GM18505 (cell line): ENCODE data around the gene KIF15.

Source experiments
- ATAC-seq: cut with Tn5 transposase; IDR thresholded peaks from one replicate; pipeline ENCODE4 v1.9.1; 2021; ENCODE audit not compliant: unreplicated experiment
- POLR2A ChIP-seq: IDR thresholded peaks from 4 replicates; pipeline ENCODE4 v1.6.1; 2011; ENCODE audit warnings: borderline replicate concordance; ENCODE audit not compliant: insufficient read depth, insufficient read length; ENCODE audit errors: extremely low read depth

The KIF15 gene

GRCh38 chr3:44877333-44877732 lies 115.7 kb downstream of the KIF15 start:
- no peak for TF ChIP-seq POLR2A
- no peak for ATAC-seq

- ATAC-seq = no peak
- TF ChIP-seq POLR2A = no peak
Observed at GRCh38 chr3:44880284-44880683, 118.7 kb downstream of the KIF15 start.

GRCh38 chr3:44883213-44883955 lies 121.8 kb downstream of the KIF15 start:
- TF ChIP-seq POLR2A = no peak
- no peak for ATAC-seq

- ATAC-seq = no peak
- no peak for TF ChIP-seq POLR2A
Observed at GRCh38 chr3:44883999-44884431, 122.4 kb downstream of the KIF15 start.

- no peak for TF ChIP-seq POLR2A
- ATAC-seq = no peak
Observed at GRCh38 chr3:44885618-44886017, 124.0 kb downstream of the KIF15 start.

- TF ChIP-seq POLR2A = no peak
- no peak for ATAC-seq
Observed at GRCh38 chr3:44886561-44886960, 125.0 kb downstream of the KIF15 start.

- TF ChIP-seq POLR2A = no peak
- no peak for ATAC-seq
Observed at GRCh38 chr3:44887101-44887500, 125.5 kb downstream of the KIF15 start.

GRCh38 chr3:44890258-44890657 lies 128.7 kb downstream of the KIF15 start:
- TF ChIP-seq POLR2A = no peak
- no peak for ATAC-seq

GRCh38 chr3:44890852-44891251 lies 129.3 kb downstream of the KIF15 start:
- no peak for ATAC-seq
- TF ChIP-seq POLR2A = no peak

- no peak for ATAC-seq
- TF ChIP-seq POLR2A = no peak
Observed at GRCh38 chr3:44892689-44893088, 131.1 kb downstream of the KIF15 start.

GRCh38 chr3:44893097-44893496 lies 131.5 kb downstream of the KIF15 start:
- TF ChIP-seq POLR2A = no peak

GRCh38 chr3:44894485-44894884 lies 132.9 kb downstream of the KIF15 start:
- no peak for ATAC-seq
- TF ChIP-seq POLR2A = no peak

More at GRCh38 chr3:44893097-44893496, 131.5 kb downstream of the KIF15 start:
- ATAC-seq = no peak

GRCh38 chr3:44896440-44896839 lies 134.8 kb downstream of the KIF15 start:
- ATAC-seq = no peak
- TF ChIP-seq POLR2A = no peak

- TF ChIP-seq POLR2A = no peak
- no peak for ATAC-seq
Observed at GRCh38 chr3:44899683-44900367, 138.2 kb downstream of the KIF15 start.
